H1 (cell line): ENCODE data around the gene DCTD. TPM values are rescaled to one million over a fixed set of nuclear protein-coding genes. Genes with fewer than 3 reads are reported as not detected.

ENCODE experiments used
- CHD7 ChIP-seq: fragments of 300-600 bp; sonication (generic); IDR thresholded peaks from 2 replicates; pipeline ENCODE4 v1.7.1; 2012; ENCODE audit warnings: low read length, moderate library complexity, mild to moderate bottlenecking, inconsistent platforms; ENCODE audit not compliant: insufficient replicate concordance
- POU5F1 ChIP-seq: IDR thresholded peaks from 2 replicates; pipeline ENCODE4 v1.6.1; 2011; ENCODE audit warnings: low read depth, mild to moderate bottlenecking, low read length, moderate library complexity
- polyA plus RNA-seq, 7 experiments: library from polyadenylated mRNA; depleted of rRNA in 3 of 7; stranded (reverse) in 5 of 7; unstranded in 2 of 7; fragments of >200 nt in 5 of 7; fragments of 200-250 nt in 2 of 7; gene quantifications; 1 replicate in 5 of 7; 2 replicates in 1 of 7; 4 replicates in 1 of 7; pipeline versions ENCODE4 v1.2.1 to v1.2.3, GENCODE V29; 2011 to 2013; ENCODE audit warnings: missing spikeins in 2 of 7, mixed read lengths in 2 of 7
- total RNA-seq: library from RNA; stranded (reverse); fragmentation: NEBNext Ultra II Directional; extraction: Animal tissue kit (Norgen Biotek cat#: 25700); gene quantifications from 2 replicates; pipeline ENCODE4 v1.2.1, GENCODE V29; 2021

The DCTD gene
- total and polyA plus RNA-seq, 2 of the 8 experiments (the other 6 are each of a cell fraction or from before 2014, with no cell fraction given), result 60.2 to 69.5 TPM

- TF ChIP-seq POU5F1, result no peak
- TF ChIP-seq CHD7, result no peak
Observed at GRCh38 chr4:182903013-182903412, 14.2 kb downstream of the DCTD start (continued).
